ENCODE data around the gene ADAM10.

- TF ChIP-seq CTCF (IDR thresholded peaks at IDR 0.05) (no peak), POLR2A (IDR thresholded peaks at IDR 0.05) (no peak)
These were observed 126.6 kb downstream of the ADAM10 start for GRCh38 chr15:58622877-58623276.

Measured in Peyer's patch (tissue), 4 donors.